GM21576 (cell line): ENCODE data around the gene EZR.

Source experiments
- ATAC-seq: cut with Tn5 transposase; IDR thresholded peaks from one replicate; pipeline ENCODE4 v1.9.1; 2021; ENCODE audit warnings: mild to moderate bottlenecking, moderate library complexity; ENCODE audit not compliant: unreplicated experiment

The EZR gene

DNA sequence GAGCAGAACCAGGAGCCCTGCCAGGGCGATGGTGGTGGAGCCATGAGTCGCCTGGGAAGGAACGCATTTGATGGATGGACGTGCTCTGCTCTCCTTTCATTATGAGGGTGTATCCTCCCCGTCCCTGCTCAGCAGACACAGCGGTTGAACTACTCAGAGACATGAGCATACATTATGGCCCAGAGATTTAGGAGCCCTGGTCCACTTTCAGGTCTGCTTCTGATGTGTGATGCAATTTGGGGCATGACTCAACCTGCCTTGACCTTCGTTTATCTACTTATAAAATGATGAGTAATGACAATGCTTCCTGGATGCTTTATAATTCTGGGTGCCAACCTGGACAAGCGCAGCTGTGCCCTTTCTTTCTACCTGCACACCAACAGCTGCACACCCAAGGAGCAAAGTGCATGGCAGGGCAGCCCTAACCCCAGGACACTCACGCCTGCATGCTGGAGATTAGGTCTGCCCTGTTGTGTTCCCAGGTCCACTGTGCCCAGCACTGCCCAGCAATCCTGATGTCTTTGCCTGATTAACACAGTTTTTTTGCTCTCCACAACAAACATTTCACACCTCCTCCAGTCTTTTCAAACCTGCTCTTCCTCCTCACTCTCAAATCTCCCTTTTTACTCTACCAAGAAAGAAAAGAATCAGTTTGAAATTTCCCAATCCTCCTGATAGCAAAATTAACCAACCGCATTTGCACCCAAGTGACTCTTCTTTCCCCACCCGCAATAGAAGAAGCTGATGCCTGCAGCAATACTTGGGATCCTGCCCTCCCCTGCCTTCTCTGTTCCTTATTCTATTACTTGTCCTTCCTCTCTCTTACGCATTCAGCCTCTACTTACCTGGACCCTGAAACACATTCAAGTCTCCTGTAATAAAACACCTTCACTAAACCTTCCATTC lies 81.2 kb downstream of the EZR start:
- no peak for ATAC-seq

DNA sequence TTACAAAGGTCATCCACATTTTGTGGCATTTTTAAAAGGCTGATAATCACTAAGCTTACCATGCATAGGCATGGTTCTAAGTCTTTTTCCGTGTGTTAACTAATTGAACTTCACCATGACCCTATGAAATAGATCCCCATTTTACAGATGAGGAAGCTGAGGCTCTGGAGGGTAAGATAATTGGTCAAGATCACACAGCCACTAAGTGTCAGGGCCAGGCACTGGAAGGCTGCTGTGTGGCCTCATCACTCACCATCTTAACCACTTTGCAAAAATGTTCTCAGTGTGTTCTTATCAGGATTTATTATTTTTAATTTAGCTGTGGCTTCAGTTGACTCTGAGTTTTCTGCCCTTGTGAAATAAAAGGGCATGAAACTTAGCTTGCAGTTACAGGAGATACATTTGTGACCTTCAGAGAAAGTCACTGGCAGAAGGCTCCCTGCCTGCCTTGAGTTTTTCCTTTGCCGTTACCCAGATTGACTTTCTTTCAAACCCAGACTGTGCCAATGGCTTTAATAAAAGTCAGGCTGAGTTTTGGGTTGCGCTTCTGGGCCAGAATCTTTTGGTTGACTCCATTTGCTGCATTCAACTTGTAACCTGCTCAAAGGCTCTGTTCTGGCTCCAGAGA lies 82.0 kb downstream of the EZR start:
- ATAC-seq, result no peak

DNA sequence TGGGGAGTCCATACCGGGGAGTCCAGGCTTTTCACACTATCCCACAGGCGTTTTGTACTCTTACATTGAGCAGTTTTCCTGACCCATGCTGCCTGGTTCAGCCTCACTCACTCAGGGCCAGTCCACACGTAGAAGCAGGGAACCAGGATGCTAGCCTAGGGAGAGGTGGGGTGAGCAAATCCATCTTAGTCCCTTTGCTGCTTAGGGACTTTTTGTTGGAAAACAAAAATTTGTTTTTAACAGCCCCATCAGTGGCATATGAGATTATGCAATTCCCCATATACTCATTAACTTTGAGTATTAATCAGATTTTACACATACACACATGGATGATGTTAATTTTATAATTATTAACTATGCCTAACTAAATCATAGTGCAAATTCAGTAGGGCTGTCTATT lies 84.2 kb downstream of the EZR start:
- ATAC-seq, result no peak

GRCh38 chr6:158730541-158730907 lies 88.6 kb downstream of the EZR start:
- ATAC-seq, result no peak

DNA sequence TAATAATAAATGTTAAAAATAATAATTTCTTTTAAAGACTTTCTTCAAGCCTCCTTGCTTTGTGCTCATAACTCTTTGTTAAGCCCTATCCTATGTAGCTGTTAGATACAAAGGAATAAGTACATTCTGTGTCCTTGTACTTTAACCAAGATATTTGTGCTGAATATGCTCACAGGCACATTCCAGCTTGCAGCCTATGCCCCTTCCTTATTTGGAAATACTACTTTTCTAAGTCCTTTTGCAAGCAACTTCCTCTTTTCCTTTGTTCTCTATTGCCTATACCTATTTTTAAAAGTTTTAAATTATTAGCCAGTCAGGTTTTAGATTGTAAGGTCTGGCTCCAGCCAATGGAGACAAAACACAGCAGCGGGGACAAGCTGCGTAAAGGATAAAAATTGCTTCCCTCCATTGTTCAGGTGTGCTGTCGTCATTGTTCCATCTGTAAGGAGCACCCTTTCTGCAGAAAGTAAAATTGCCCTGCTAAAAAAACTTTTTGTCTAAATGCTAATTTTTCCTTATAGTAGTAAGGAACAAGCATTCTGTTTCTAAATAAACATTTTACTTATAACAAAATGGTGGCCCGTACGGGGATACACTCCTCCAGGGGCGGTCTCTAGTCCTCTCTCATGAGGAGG lies 89.1 kb downstream of the EZR start:
- ATAC-seq, result no peak

DNA sequence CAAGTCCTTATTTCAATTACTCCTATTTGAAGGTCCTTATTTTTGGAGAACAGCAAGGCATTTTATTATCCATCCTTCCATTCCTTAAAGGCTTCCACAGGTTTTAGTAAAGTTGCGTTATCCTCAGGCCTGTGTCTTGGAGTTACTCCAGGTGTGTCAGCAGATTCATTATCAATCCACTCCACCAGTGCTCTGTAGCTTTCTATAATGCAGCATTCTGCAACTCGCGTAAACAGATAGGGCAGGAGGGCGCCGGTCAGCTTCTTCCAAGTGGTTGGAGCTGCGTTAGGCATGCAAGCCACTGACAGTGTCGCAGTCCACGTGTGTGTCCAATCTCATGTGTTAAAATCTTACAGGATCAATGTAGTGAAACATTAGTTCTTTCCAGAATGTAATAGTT lies 93.5 kb downstream of the EZR start:
- ATAC-seq, result no peak

DNA sequence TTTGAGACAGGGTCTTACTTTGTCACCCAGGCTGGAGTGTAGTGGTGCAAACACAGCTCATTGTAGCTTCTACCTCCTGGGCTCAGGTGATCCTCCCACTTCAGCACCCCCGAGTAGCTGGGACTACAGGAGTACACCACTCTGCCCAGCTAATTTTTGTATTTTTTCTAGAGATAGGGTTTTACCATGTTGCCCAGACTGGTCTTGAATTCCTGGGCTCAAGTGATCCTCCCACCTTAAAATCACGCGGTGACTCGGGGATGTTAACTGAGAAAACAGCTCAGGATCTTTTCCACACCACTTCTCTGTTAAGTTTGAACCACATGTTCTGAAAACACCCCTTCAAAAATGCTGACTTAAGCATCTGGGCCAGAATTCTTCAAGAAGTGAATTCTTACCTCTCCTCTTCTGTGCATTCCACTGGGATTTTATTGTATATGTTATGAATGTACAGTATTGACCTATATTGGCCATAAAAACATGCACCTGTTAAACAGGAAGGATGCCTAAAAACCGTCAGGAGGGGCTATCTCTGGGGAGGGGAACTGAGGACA lies 96.9 kb downstream of the EZR start:
- ATAC-seq, result no peak

DNA sequence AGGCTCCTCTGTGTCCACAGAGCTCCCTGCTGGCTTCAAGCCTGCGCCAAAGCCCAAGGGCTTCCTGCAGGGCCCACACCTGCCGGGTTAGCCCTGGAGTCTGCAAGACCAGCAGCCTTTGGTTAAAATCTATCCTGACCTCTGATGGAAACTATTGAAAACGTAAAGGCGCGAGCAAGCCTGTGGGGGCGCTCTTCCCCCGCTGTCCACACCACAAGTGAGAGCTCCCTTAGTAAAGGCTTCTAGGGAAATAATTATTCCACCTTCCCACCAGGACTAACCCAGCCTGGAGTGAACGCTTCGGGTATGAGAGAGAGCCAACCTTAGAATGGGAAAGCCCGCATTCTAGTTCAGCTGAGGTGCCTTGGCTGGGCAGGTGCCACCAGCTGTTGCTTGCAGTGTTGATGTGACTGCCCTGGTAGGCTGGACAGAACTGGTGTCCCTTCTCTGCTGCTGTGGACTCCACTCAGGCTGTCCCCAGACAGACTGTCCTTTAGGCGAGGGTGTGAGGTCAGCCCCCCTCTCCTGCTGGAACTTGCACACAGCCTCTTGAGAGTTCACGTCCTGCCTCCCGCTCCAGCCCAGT lies 100.6 kb downstream of the EZR start:
- no peak for ATAC-seq

DNA sequence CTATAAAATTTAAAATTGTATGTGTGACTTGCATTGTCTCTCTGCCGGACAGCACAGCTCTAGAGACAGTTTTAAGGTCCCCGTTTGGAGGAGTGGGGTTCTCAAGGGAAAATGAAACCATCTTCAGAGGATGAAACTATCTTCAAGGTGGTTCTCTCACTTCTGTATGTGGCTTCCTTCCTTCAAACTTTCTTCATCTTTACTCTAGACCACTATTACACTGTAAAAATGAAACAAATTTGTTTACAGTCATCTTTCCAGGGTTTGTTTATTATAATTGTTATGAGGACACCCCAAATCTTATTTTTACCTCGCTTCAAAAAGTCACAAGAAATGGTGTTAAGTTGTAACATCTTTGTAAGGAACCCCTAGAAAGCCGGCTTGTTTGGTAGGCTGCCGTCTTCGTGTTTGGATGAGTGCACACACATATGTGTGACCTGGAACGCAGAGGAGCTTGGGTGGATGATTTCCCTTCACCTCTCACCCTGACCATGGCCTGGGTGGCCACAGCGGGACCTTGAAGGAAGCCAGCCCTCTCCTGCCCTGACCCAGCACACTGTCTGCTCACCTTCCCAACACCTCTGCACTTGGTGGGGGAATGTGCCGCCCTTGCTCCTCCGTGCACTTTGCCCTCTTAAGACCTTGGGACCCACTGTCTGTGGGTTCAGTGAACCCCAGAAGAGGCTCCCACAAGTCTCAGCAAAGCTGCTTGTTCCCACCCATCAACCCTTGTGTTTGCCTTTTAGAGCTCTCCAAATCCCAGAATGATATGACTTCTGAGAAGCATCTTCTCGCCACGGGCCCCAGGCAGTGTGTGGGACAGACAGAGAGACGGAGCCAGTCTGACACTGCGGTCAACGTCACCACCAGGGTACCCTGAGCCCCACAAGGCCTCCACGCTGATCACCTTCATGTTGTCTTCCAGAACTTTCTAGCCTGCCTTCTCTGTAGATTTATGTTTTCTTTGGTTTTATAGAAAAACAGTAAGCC lies 101.5 kb downstream of the EZR start:
- peak; percentile 69 for ATAC-seq
